NCI-H1436 (cell line): ENCODE data around the gene RDH13.
"Not testable (repeated sequence)": the region's sequence is repeated elsewhere in the genome, so short reads cannot be mapped to it uniquely, and the experiment has no call there.

ENCODE experiments used
- DNase-seq: peaks from one replicate; lab custom pipeline; 2025; lab: John Stamatoyannopoulos, UW

Gene RDH13

DNA sequence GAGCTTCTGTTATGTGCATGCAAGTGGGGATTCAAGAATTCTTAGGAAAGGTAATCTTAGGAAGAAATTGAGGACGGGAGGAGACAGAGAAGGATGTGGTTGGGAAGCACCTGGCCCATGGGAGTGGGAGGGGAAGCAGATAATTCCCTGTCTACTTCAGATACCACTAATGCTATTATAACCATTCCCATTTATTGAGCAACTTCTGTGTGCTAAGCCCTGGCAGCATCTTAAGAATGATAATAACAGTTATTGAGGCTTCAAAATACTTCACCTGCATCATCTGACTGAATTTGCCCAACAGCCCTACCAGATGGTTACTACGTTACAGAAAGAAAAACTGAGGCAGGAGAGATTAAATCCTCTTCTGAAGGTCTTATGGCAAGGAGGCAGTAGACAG is 14.2 kb upstream of the RDH13 start:
- no peak for DNase-seq

DNA sequence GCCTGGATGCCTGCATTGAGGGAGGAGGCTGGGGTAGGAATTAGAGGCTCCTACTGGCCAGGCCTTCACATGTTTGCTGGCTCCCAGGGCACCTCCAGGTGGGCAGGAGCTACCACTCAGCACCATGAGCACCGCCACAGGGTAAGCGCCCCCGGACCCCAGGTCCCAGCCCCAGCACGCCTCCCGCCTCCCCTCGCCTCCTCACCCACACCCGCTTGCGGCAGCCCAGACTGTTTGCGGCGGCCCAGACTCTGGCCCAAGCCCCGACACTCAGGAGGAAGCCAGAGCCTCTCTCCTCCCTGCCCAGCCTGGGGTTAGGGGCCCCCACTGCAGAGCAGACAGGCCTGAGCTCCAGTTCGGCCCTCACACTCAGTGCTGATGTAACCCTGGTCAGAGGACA is 13.4 kb upstream of the RDH13 start:
- no peak for DNase-seq

DNA sequence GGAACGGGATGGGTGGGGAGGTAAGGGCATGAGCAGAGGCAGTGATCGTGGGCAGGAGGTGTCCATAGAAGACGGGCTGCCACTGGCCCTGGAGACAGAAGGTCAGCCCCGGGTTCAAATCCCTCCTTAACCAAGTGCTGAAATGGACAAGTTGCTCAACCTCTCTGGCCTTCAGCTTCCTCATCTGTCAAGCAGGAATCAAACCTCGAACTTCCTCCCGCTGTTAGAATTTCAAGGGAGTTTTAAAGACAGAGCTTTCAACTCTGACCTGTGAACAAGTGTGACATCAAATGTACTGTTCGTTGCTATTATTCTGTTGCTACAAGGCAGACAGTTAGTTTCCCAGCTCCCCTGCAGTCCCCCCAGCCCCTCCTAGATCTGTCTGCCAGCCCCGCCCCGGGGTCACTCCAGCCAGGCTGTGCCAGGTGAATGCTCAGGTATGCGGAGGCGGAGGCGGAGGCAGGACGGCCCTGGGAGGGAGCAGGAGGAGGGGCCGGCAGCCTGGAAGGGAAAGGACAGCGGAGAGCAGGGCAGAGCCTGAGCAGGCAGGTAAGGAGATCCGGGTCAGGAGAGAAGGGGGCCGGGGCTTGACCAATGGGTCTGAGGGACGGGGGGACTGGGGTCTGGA is 12.5 kb upstream of the RDH13 start, which contains the start of gene EPS8L1:
TSS of gene EPS8L1 (plus strand) at position 499 of the 628 bp plus-strand sequence. CDS start 576 bp downstream, outside the sequence.
- DNase-seq, result no peak

DNA sequence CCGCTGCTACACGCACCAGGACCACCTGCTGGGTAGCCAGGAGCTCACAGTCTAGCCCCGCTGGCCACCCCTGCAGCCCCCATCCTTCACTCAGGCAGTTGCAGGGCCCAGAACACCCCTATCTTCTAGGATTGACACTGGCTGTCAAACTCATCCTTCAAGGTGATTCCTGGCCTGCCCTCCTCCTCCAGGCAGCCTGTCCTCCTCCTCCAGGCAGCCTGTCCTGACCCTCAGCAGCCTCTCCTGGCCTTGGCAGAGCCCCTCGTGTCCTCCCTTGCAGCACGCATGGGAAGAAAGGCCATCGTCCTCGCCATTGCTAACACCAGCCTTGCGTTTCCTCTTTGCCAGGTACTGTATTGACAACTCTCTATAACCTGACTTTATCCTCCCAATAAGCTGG is 9.0 kb upstream of the RDH13 start:
- DNase-seq, result no peak

DNA sequence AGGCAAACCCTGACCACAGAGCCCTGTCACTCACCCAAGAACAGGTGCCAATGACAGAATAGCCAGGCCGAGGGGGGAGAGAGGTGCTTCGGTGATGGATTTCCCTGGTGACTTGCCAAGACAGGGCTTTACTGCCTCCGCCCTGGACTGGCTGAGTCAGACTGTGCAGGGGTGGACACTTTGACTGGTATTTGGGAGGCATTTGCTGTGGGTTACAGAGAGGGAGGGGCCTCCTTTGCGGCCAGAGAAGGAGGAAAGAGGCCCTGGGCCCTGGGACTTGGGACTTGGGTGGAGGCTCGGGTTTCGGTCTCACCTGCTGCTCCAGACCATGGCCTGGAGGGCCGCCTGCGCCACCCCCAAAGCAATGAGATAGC is 8.2 kb upstream of the RDH13 start:
- DNase-seq, result no peak

DNA sequence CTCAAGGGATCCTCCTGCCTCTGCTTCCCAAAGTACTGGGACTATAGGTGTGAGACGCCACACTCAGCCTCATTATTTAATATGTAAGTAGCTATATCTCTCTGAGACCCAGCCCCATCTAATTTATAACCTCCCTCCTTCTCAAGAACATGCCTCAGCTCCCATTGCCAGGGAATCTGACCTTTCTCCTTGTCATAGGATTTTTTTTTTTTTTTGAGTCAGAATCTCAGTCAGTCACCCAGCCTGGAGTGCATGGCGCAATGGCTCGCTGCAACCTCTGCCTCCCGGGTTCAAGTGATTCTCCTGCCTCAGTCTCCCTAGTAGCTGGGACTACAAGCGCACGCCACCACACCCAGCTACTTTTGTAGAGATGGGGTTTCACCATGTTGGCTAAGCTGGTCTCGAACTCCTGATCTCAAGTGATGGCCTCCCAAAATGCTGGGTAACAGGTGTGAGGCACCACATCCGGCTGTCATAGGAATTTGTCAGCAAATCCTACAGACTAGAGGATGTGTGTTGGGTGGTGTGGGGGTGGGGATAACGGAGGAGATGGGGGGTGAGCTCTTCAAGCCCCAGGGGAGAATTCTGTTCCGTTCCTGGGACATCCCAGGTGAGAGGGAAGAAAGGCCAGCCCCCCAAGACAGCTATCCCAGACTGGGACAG is 7.6 kb upstream of the RDH13 start:
- DNase-seq, result no peak

DNA sequence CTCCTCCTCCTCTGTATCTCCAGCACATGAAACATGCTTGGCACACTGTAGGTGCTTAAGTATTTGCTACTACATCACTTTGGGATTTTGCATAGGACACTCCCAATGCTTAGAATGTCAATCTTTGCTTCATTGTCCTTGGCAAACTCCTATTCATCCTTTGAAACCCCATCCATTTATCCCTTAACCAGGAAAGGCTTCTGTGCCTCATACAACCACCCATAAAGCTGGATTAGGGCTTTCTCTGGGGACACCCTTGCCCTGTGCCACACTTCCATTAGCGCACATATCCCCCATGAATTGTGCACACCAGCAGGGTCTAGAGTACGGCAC is 6.9 kb upstream of the RDH13 start:
- DNase-seq, result no peak

DNA sequence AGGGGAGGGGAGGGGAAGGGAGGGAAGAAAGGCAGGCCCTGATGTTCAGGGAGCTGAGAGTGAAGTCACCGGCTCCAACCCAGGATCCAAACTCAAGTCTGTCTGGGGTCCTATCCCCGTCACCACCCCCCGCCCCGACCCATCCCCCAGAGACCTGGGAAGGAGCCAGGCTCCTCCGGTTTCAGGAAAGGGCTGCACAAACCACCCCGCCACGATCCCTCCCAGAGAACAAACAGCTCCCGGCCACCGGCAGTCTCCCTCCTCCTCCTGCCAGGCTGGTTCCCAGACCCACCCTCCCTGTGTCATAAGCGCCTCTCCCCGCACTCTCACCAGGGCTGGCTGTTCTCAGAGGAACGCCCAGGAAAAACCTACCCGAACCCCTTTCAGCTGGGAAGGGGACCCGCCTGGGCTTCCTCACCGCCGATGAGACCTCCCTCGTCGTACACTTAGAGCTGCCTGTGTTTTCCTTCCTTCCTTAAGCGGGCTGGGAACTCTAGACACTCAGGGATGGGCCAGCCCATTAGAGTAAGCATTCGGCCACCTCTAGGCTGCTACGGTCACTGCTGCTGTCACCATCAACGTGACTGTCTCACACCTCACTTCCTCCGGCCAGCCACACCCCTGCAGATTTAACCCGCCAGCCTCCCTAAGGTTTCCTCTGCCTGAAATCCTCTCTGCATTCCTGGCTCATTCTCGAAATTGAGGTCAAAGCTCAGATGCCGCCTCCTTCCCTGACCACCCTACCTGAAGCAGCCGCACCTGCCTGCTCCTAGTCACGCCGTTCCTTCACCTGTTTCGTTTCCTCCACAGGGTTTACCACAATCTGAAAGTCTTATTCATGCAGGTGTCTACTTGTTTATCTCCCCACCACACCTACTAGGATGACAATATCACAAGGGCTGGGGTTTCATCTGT is 6.3 kb upstream of the RDH13 start:
- peak; percentile 38 for DNase-seq

DNA sequence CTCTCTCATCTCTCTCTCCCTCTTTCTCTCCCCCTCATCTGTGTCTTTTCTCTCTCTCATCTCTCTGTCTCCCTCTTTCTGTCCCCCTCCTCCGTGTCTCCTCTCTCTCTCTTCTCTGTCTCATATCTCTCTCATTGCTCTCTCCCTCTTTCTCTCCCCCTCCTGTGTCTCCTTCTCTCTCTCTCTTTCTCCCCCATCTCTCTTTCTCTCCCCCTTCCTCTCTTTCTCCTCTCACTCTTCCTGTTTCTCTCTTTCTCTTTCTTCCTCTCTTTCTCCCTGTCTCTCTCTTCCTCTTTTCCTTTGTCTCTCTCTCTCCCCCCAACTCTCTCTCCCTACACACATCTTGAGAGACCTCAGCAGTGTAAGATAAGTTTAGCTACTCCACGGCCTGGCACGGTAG is 4.9 kb upstream of the RDH13 start:
- DNase-seq, result no peak

DNA sequence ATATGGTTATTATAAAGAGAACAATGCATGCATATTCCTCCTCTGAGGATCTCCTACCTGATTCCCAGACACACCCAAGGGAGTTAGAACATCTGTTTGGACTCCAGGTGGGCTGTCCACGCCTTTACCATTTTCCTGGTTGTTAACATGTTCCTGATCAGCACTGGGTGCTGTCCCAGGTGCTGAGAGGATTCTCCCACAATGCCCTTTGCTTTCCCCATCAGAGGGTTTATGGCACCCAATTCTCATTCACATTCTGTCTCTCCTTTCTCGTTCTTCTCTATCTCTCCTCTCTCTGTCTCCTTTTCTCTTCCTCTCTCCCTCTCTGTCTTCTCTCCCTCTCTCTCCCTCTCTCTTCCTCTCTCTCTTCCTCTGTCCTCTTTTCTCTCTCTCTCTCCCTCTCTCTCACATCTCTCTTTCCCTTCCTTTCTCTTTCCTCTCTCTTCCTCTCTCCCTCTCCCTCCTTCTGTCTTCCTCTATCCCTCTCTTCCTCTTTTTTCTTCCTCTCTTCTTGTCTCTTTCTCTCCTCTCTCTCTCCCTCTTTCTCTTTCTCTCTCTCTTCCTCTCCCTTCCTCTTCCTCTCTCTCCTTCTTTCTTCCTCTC is 3.3 kb upstream of the RDH13 start:
- DNase-seq, result no peak

DNA sequence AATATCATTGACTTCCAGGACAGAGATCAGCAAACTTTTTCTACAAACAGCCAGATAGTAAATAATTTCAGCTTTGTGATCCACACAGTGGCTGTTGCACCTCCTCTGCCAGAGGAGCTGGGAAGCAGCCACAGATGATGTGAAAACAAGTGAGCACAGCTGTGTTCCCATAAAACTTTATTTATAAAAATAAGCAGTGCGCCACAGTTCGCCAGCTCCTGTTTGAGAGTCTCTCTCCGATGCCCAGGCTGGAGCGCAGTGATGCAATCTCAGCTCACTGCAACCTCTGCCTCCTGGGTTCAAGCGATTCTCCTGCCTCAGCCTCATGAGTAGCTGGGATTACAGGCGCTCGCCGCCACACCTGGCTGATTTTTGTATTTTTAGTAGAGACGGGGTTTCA is 2.6 kb upstream of the RDH13 start:
- not testable (repeated sequence) for DNase-seq

DNA sequence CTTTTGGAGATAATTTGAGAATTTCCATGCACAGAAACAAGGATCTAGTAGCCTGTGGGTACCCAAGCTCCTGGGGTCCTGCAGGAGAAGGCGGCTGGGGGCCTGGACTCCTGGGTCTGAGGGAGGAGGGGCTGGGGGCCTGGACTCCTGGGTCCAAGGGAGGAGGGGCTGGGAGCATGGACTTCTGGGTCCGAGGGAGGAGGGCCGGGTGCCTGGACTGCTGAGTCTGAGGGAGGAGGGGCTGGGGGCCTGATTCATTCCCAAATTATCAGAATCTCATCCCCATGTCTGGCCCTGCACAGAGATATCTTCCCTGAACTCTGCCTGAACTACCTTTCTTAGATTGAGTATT is 520 bp upstream of the RDH13 start:
- DNase-seq, result no peak

DNA sequence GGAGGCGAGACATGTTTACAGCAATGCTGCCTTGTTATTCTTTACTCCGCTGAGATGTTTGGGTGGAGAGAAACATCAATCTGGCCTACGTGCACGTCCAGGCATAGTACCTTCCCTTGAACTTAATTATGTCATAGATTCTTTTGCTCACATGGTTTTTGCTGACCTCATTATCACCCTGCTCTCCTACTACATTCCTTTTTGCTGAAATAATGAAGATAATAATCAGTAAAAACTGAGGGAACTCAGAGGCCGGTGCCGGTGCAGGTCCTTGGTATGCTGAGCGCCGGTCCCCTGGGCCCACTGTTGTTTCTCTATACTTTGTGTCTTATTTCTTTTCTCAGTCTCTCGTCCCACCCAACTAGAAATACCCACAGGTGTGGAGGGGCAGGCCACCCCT is 2.7 kb downstream of the RDH13 start:
- not testable (repeated sequence) for DNase-seq

DNA sequence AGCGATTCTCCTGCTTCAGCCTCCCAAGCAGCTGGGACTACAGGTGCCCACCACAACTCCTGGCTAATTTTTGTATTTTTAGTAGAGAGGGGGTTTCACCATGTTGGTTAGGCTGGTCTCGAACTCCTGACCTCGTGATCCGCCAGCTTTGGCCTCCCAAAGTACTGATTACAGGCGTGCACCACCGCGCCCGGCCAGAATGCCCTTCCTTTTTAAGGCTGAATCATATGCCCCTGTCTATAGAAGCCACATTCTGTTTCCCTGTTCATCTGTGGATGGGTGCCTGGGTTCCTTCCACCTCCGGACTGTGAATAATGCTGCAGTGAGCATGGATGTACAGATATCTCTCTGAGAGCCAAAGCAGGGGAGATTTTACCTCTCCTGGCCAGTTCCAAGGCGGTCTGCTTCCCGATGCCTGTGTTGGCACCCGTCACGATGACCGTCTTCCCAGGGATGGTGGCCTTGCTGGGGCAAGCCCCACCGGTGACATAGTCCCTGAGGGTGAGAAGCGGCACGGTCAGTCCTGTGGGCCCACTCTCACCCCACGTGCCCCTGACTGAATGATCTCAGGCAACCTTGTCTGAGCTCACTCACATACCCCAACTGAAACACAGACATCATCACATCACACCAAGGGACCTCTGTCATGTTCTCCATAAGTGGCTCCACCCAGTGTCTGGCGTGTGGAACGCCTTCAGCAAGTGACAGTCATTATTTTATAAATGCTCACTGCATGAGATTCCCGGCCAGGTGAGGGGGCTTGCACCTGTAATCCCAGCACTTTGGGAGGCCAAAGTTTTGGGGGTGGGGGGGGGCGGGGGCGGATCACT is 4.0 kb downstream of the RDH13 start:
- no peak for DNase-seq

DNA sequence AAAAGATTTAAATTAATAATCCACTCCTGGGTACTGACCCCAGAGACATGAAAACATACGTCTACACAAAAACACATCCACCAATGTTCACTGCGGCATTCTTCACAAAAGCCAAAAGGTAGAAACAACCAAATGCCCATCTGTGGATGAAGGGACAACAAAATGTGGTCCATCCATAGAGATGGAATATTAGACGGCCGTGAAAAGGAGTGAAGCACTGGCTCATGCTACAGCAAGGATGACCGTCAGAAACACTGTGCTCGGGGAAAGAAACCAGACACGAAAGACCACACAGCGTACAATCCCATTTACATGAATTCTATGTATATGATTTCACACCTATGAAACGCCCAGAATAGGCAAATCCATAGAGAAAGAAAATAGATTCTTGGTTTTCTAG is 6.1 kb downstream of the RDH13 start:
- no peak for DNase-seq

DNA sequence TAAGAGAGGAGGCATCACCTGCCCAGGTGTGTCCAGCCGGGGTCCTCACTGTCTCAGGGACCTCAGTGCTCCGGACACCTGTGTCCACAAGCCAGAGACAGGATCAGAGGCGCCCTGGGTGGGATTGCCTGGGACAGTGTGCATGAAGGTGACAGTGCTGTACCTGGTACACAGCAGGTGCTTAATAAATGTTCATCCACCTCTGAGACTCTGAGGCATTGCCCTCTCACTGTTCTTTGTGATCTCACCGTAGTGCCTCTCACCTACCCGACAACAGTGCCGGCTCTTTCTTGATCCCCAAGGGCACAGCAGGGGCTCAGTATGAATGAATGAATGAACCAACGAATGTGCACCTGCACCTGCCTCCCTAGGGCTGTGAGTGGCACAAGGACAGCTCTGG is 9.2 kb downstream of the RDH13 start:
- no peak for DNase-seq

DNA sequence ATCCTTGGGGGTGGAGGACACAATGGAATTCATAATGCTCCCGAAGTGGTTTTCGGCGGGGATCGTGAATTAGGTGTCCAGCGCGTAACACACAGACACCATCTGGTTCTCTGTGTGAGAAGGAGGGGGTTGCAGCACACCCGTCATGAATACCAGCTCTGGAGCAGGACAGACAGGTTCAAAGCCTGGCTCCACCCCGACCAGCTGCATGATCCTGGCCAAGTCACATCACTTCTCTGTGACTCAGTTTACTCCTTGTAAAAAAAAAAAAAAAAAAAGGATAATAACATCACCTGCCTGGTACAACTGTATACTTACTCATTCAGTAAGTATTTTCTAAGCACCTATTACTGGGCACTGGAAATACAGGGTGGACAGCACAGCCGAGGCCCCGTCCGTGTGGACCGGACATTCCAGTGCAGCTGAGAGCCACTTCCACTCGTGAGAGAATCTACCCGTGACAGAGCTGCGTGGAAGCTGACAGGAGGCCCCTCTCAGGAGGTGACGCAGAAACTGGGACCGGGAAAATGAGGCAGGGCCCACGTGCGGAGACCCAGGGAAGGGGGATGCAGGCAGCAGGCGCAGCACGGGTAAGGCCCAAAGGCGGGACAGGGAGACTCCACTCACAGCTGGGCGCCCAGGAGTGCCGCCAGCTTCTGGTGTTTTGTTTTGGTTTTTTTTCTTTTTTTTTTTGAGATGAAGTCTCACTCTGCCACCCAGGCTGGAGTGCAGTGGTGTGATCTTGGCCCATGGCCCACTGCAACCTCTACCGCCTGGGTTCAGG is 12.0 kb downstream of the RDH13 start:
- DNase-seq, result no peak

DNA sequence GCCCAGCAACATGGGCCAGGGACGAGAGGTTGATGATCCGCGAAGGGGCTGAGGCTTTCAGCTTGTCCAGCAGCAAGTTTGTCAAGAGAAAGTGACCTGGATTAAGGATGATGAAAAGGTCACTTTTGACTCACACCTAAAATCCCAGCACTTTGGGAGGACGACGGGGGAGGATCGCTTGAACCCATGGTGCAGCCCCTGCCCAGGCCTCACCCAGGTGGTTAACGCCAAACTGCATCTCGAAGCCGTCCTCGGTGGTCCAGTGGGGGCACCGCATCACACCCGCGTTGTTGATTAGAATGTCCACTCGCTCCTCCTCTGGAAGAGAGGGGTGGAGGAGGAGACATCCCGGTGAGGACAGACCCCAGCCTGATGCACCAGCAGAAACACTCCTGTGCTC is 14.5 kb downstream of the RDH13 start:
- DNase-seq, result no peak

DNA sequence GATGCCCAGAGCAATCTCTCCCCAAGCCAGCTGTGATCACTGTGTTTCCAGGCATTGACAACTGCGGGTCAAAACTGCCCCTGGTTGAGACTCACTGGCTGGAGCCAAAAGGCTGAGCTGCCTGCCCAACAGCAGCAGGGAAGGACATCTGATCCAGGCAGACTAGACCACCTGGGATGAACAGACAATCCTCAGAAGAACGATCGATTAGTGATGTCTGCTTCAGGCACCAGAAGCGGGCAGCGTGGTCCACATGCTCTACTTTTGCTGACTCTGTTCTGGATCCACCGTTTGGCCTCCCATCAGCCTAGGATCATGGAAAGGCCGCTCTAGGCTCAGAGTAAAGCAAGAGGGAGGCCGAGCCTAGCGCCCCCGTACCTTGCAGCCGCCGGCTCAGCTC is 15.0 kb downstream of the RDH13 start:
- DNase-seq, result no peak

DNA sequence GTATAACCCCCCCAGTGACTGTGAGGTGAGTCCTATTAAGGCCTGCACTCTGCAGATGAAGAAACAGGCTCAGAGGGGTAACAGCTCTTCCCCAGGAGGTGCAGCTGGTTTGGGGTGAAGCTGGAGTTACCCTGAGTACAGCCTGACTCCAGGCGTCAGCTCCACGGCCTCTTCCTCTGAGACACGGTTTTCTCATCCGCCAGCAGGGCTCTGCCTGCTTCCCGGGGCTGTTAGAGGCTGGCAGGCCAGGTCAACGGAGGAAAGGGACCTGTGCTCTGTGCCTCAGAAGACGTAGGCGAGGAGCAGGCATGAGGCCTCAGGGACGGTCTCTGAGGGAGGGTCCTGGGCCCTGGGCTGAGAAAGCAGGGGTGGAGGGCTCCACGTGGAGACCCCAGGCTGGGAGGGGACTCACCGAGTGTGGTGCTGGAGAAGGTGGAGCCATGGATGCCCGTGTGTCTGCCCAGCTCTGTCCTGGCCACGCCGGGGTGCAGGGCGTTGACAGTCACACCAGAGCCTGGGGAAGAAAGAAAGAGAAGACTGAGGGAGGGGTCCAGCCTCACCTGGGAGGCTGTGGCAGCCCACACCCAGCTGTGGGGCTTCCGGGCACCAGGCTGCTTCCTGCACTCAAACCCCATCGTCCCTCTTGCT is 15.8 kb downstream of the RDH13 start:
- no peak for DNase-seq
